ENCODE results near the gene NDUFB1.

The NDUFB1 gene

DNA sequence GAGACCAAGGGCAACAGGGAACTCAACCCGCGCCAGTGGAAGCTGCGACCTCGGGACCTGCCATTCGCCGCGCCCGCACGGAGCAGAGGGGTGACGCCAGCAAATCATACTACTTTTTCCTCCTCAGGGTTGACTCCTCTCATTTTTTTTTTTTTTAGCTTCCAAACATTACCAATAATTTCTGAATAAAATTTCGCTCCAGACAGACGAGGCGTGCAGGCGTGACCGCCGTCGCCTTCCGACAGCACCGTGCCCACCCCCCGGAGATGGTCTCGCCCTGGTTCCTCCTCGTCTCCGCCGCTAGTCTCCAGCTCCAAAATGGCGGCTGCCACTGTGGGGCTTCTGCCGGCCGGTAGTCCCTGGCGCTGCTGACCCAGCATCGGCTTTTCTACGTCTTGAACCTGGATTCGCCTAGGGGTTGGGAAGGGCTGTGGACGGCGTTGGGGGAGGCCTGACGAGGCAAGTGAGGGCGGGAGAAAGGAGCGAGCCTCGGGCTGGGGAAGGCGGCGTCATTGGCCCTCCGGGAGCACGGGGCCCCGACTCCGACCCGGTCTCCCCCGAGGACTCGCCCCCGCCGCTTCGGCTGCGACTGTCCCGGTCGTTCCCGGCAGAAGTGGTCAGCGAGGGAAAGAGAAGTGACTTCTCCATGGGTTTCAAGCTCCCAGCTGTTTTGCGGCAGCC, at the start of gene NDUFB1, which contains the start of gene CPSF2:
NDUFB1 (minus strand) TSS at position 37 of the 681 bp plus-strand sequence. CDS start 4,069 bp downstream, outside the sequence.
CPSF2 (plus strand) TSS at position 300 of the 681 bp plus-strand sequence. CDS start 9,016 bp downstream, outside the sequence.
- peak; percentile 49 for DNase-seq (ENCODE audit: extremely low read depth, low read depth)
- TF ChIP-seq, protein P1, sequence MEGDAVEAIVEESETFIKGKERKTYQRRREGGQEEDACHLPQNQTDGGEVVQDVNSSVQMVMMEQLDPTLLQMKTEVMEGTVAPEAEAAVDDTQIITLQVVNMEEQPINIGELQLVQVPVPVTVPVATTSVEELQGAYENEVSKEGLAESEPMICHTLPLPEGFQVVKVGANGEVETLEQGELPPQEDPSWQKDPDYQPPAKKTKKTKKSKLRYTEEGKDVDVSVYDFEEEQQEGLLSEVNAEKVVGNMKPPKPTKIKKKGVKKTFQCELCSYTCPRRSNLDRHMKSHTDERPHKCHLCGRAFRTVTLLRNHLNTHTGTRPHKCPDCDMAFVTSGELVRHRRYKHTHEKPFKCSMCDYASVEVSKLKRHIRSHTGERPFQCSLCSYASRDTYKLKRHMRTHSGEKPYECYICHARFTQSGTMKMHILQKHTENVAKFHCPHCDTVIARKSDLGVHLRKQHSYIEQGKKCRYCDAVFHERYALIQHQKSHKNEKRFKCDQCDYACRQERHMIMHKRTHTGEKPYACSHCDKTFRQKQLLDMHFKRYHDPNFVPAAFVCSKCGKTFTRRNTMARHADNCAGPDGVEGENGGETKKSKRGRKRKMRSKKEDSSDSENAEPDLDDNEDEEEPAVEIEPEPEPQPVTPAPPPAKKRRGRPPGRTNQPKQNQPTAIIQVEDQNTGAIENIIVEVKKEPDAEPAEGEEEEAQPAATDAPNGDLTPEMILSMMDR (IDR thresholded peaks at IDR 0.05; ENCODE audit: low read depth, low read length): no peak

DNA sequence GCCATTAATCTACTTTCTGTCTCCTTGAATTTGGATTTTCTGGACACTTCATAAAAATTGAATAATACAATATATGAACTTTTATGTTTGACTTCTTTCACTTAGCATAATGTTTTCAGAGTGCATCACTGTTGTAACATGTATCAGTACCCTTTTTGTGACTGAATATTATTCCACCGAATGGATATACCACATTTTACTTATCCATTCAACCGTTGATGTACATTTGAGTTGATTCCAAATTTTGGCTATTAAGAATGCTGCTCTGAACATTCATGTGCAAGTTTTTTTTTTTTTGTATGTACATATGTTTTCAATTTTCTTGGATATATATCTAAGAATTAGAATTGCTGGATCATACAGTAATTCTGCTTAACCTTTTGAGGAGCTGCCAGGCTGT, 43.5 kb upstream of the NDUFB1 start:
- TF ChIP-seq, protein P1 (IDR thresholded peaks at IDR 0.05; ENCODE audit: low read depth, low read length): no peak
- no peak for DNase-seq (ENCODE audit: extremely low read depth, low read depth)

DNA sequence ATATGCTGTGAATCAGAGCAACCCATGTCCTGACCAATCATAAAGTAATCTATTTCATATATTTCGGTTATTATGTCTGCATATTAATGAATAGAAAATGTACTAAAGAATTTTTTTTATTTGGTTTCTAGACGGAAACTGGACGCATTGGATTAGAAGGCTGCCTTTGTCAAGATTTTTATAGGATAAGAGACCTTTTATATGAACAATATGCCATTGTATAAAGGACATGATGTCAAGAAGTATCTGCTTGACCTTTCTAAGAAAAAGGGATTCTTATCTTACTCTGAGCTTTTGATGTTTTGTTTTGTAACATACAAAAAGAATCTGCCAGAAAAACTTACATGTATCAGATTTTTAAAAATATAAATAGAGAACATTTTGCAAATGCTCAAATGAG, 40.0 kb upstream of the NDUFB1 start:
- TF ChIP-seq, protein P1 (IDR thresholded peaks at IDR 0.05; ENCODE audit: low read depth, low read length): no peak
- DNase-seq (ENCODE audit: extremely low read depth, low read depth): no peak

DNA sequence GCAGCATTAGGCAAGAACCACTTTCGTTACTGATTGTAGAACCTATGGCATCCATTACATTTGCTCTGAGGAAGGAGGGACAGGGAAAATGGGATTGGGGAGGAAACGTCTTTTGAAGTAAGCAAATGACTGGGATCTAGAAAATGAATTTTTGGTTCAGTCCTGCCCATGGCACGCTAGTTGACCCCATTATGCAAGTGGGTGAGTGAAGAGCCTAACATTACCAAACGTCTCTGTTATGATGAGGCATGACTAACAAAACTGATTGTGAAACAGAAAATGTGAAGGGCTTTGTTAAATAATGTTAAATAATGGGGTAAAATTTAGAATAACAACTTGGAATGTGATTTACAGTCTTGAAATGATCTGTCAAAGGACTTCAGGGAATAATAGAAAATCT, 39.1 kb upstream of the NDUFB1 start:
- peak; percentile 64 for DNase-seq (ENCODE audit: extremely low read depth, low read depth)
- TF ChIP-seq, protein P1 (IDR thresholded peaks at IDR 0.05; ENCODE audit: low read depth, low read length): no peak

DNA sequence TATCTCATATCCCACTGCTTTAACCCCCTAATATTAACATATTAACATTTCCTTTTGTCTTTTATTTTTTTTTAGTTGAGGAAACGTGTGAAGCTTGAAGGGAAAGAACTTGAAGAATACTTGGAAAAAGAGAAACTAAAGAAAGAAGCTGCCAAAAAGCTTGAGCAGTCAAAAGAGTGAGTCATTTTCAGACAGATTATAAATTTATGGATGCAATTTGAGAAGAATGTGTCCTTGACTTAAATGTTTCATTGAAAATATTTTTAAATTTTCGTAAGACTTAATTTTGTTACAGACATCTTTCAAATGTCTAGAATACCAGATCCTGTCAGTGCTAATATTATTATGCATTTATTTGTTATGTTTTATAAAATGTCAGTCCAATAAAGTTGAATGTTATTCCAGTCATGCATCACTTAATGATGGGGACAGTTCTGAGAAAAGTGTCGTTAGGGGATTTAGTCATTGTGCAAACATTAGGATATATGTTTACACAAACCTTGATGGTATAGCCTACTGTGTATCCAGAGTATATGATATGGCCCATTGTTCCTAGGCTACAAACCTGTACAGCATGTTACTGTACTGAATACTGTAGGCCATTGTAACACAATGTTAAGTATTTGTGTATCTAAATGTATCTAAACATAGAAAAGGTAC, 32.9 kb upstream of the NDUFB1 start:
- DNase-seq (ENCODE audit: extremely low read depth, low read depth): peak; percentile 8

DNA sequence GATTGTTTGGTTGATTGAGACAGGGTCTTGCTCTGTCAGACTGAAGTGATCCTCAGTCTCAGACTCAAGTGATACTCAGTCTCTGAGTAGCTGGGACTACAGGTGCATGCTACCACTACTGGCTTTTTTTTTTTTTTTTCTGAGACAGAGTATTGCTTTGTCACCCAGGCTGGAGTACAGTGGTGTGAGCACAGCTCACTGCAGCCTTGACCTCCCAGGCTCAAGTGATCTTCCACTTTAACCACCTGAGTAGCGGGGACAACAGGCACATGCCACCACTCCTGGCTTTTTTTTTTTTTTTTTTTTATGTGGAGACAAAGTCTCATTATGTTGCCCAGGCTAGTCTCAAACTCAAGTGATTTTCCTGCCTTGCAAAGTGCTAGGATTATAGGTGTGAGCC, 32.1 kb upstream of the NDUFB1 start:
- TF ChIP-seq, protein P1 (IDR thresholded peaks at IDR 0.05; ENCODE audit: low read depth, low read length): no peak
- no peak for DNase-seq (ENCODE audit: extremely low read depth, low read depth)

More for the DNA sequence above, 32.9 kb upstream of the NDUFB1 start:
- TF ChIP-seq, protein P1 (IDR thresholded peaks at IDR 0.05; ENCODE audit: low read depth, low read length): no peak

DNA sequence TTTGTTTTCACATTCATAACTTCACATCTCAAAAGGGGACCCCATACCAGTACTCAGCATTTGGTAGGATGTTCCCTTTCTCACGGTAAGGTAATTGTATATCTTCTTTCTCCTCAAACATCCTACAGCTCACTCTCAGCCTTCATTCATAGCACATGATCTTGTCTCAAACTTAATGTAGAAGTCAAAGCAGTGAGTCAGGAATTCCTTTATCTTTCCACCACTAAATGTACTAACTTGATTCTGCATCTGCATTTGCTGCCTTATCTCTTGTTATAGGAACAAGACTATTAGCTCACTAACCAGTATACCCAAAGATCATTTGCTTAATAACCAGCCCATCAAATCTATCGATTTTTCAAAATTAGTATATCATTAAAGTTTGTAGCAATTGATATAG, 23.2 kb upstream of the NDUFB1 start:
- DNase-seq (ENCODE audit: extremely low read depth, low read depth): no peak
- TF ChIP-seq, protein P1 (IDR thresholded peaks at IDR 0.05; ENCODE audit: low read depth, low read length): no peak
